ENCODE measurements around the gene TTLL13.
A peak's percentile ranks its signal among the peaks of the same experiment; 100 is the strongest.
"Not testable (repeated sequence)": the region's sequence is repeated elsewhere in the genome, so short reads cannot be mapped to it uniquely, and the experiment has no call there.

TTLL13 gene

GRCh38 chr15:90240856-90241255, 8.5 kb upstream of the TTLL13 start:
- DNase-seq, result no peak

GRCh38 chr15:90241343-90242192, 7.8 kb upstream of the TTLL13 start:
- DNase-seq, result no peak

GRCh38 chr15:90243943-90244639, 5.3 kb upstream of the TTLL13 start:
- DNase-seq, result no peak

- no peak for DNase-seq
These were observed 560 bp upstream of the TTLL13 start for GRCh38 chr15:90248789-90249202.

GRCh38 chr15:90257776-90258175, 8.4 kb downstream of the TTLL13 start:
- DNase-seq, result no peak

- DNase-seq, result no peak
These were observed 10.2 kb downstream of the TTLL13 start for GRCh38 chr15:90259524-90259923.

GRCh38 chr15:90260731-90261130, 11.4 kb downstream of the TTLL13 start:
- DNase-seq, result not testable (repeated sequence)

GRCh38 chr15:90261811-90262210, 12.5 kb downstream of the TTLL13 start:
- DNase-seq, result no peak

- no peak for DNase-seq
These were observed 13.1 kb downstream of the TTLL13 start for GRCh38 chr15:90262426-90262825.

- DNase-seq, result no peak
These were observed 15.3 kb downstream of the TTLL13 start for GRCh38 chr15:90264671-90265070.

GRCh38 chr15:90265271-90266060, 16.1 kb downstream of the TTLL13 start, which contains the start of gene NGRN:
NGRN (plus strand) TSS chr15:90265672; CDS start chr15:90265713, 41 bp downstream.
- DNase-seq, result peak; percentile 68

GRCh38 chr15:90266061-90266431, 16.7 kb downstream of the TTLL13 start:
- no peak for DNase-seq

GRCh38 chr15:90266485-90266884, 17.1 kb downstream of the TTLL13 start:
- DNase-seq, result no peak

GRCh38 chr15:90268415-90268814, 19.1 kb downstream of the TTLL13 start:
- no peak for DNase-seq

- DNase-seq, result no peak
These were observed 21.3 kb downstream of the TTLL13 start for GRCh38 chr15:90270502-90271150.

GRCh38 chr15:90271459-90272166, 22.3 kb downstream of the TTLL13 start:
- DNase-seq, result no peak

- not testable (repeated sequence) for DNase-seq
These were observed 29.1 kb downstream of the TTLL13 start for GRCh38 chr15:90278467-90278866.

GRCh38 chr15:90280743-90281142, 31.4 kb downstream of the TTLL13 start:
- not testable (repeated sequence) for DNase-seq

GRCh38 chr15:90281637-90282036, 32.3 kb downstream of the TTLL13 start:
- not testable (repeated sequence) for DNase-seq

GRCh38 chr15:90286678-90287077, 37.3 kb downstream of the TTLL13 start:
- DNase-seq, result no peak

- DNase-seq, result no peak
These were observed 37.7 kb downstream of the TTLL13 start for GRCh38 chr15:90287101-90287500.

- no peak for DNase-seq
These were observed 38.6 kb downstream of the TTLL13 start for GRCh38 chr15:90287946-90288345.
